SK-N-SH (cell line): ENCODE measurements around the gene NPFF. TPM values are rescaled to one million over a fixed set of nuclear protein-coding genes. Genes with fewer than 3 reads are reported as not detected.

ENCODE experiments used
- CTCF ChIA-PET: fragments of 300-600, 350-600 bp; formaldehyde crosslinking; extraction: SDS; loops from one replicate; lab custom pipeline; 2021; lab: Yijun Ruan, JAX
- POLR2A ChIA-PET: fragments of 350-600 bp; sonication (Branson Sonifier 250); formaldehyde crosslinking; extraction: SDS; loops from one replicate; lab custom pipeline; 2020; ENCODE audit warnings: antibody characterized with exemption, inconsistent platforms; lab: Yijun Ruan, JAX
- DNase-seq: peaks from one replicate; pipeline ENCODE4 v3.0.0; 2012
- H2AFZ ChIP-seq: fragments of 200-600 bp; sonication (generic); 2 replicates; pipeline ENCODE4 v1.8.1; 2016; ENCODE audit warnings: antibody characterized with exemption, mild to moderate bottlenecking, low read depth
- H3F3A ChIP-seq: fragments of 200-600 bp; sonication (generic); replicated peaks from 2 replicates; pipeline ENCODE3; 2016; ENCODE audit warnings: antibody characterized with exemption, mild to moderate bottlenecking; ENCODE audit not compliant: insufficient read depth
- H3K27ac ChIP-seq, 2 experiments: fragments of 200-500 bp in 1 of 2; fragments of 200-600 bp in 1 of 2; sonication (Bioruptor generic) in 1 of 2; sonication (generic), shearing (Covaris generic) in 1 of 2; 2 replicates each; pipeline versions ENCODE4 v1.5.1 to v1.6.1; 2014 to 2016; ENCODE audit warnings: low read depth in 2 of 2, inconsistent platforms in 1 of 2, low read length in 1 of 2, mild to moderate bottlenecking in 1 of 2, mixed read lengths in 1 of 2
- H3K27me3 ChIP-seq: fragments of 200-600 bp; sonication (generic), shearing (Covaris generic); 2 replicates; pipeline ENCODE4 v1.6.1; 2016; ENCODE audit warnings: mixed run types; ENCODE audit not compliant: insufficient read depth
- H3K36me3 ChIP-seq, 2 experiments: fragments of 200-500 bp in 1 of 2; fragments of 200-600 bp in 1 of 2; sonication (Bioruptor generic) in 1 of 2; sonication (generic) in 1 of 2; replicated peaks in 1 of 2; 2 replicates each; pipeline versions ENCODE3 to v1.5.1; 2014 to 2016; ENCODE audit warnings: low read length in 1 of 2, mild to moderate bottlenecking in 1 of 2; ENCODE audit not compliant: insufficient read depth in 2 of 2, control insufficient read depth in 1 of 2
- H3K4me1 ChIP-seq, 2 experiments: fragments of 200-500 bp in 1 of 2; fragments of 200-600 bp in 1 of 2; sonication (Bioruptor generic) in 1 of 2; sonication (generic), shearing (Covaris generic) in 1 of 2; 2 replicates each; pipeline versions ENCODE4 v1.5.1 to v1.6.1; 2014 to 2016; ENCODE audit warnings: low read depth in 1 of 2, low read length in 1 of 2, mixed run types in 1 of 2; ENCODE audit not compliant: insufficient read depth in 2 of 2, control insufficient read depth in 1 of 2
- H3K4me2 ChIP-seq: fragments of 200-600 bp; sonication (generic), shearing (Covaris generic); 2 replicates; pipeline ENCODE4 v1.6.1; 2017; ENCODE audit warnings: mixed run types
- H3K4me3 ChIP-seq, 2 experiments: fragments of 200-500 bp in 1 of 2; fragments of 200-600 bp in 1 of 2; sonication (Bioruptor generic) in 1 of 2; sonication (generic), shearing (Covaris generic) in 1 of 2; 2 replicates each; pipeline versions ENCODE4 v1.5.1 to v1.8.1; 2014 to 2016; ENCODE audit warnings: low read depth in 2 of 2, inconsistent platforms in 1 of 2, low read length in 1 of 2, mild to moderate bottlenecking in 1 of 2, mixed read lengths in 1 of 2, moderate library complexity in 1 of 2
- H3K79me2 ChIP-seq: fragments of 200-600 bp; sonication (generic); 2 replicates; pipeline ENCODE4 v1.8.1; 2017; ENCODE audit warnings: mild to moderate bottlenecking; ENCODE audit not compliant: insufficient read depth
- H3K9ac ChIP-seq: fragments of 200-600 bp; sonication (generic); 2 replicates; pipeline ENCODE4 v1.6.1; 2017; ENCODE audit warnings: mixed run types
- H3K9me2 ChIP-seq: fragments of 200-600 bp; sonication (generic); 2 replicates; pipeline ENCODE4 v1.6.1; 2017; ENCODE audit warnings: mixed run types
- H3K9me3 ChIP-seq: fragments of 200-600 bp; sonication (generic); 2 replicates; pipeline ENCODE4 v1.6.1; 2017; ENCODE audit warnings: mixed run types, mild to moderate bottlenecking, moderate library complexity
- H4K20me1 ChIP-seq: fragments of 200-600 bp; sonication (generic); 2 replicates; pipeline ENCODE4 v1.6.1; 2017; ENCODE audit warnings: mild to moderate bottlenecking, mixed run types; ENCODE audit not compliant: insufficient read depth
- CHD2 ChIP-seq: fragments of 150-350 bp; IDR thresholded peaks from 2 replicates; pipeline ENCODE4 v1.6.1; 2018; ENCODE audit warnings: low read length; ENCODE audit not compliant: partially characterized antibody
- EP300 ChIP-seq, 2 experiments: IDR thresholded peaks; 2 replicates each; pipeline versions ENCODE4 v1.4.0 to v1.6.1; 2012; ENCODE audit warnings: borderline replicate concordance in 1 of 2, low read depth in 1 of 2, low read length in 1 of 2
- EZH2phosphoT487 ChIP-seq: fragments of 200-600 bp; sonication (generic); IDR thresholded peaks from 2 replicates; pipeline ENCODE4 v1.6.1; 2017; ENCODE audit warnings: low read depth, mixed run types, mild to moderate bottlenecking, antibody characterized with exemption, moderate library complexity, borderline replicate concordance
- FOXJ3 ChIP-seq: sonication (generic); formaldehyde crosslinking; IDR thresholded peaks from 2 replicates; pipeline ENCODE4 v1.5.1; 2020; ENCODE audit warnings: mild to moderate bottlenecking, missing genetic modification reagents
- GATA2 ChIP-seq: sonication (generic); formaldehyde crosslinking; IDR thresholded peaks from 2 replicates; pipeline ENCODE4 v1.5.0; 2020; ENCODE audit warnings: mild to moderate bottlenecking, missing genetic modification reagents
- MXI1 ChIP-seq: IDR thresholded peaks from 2 replicates; pipeline ENCODE4 v1.6.1; 2012; ENCODE audit warnings: mild to moderate bottlenecking, low read depth, low read length, improper control_type of control experiment
- NFIC ChIP-seq: IDR thresholded peaks from 2 replicates; pipeline ENCODE4 v1.4.0; 2012; ENCODE audit warnings: borderline replicate concordance
- RAD21 ChIP-seq: IDR thresholded peaks from 2 replicates; pipeline ENCODE4 v1.6.1; 2012; ENCODE audit warnings: mild to moderate bottlenecking, low read length
- RCOR1 ChIP-seq: fragments of 150-350 bp; IDR thresholded peaks from 2 replicates; pipeline ENCODE4 v1.6.1; 2017; ENCODE audit warnings: antibody characterized with exemption, low read length
- RXRA ChIP-seq: IDR thresholded peaks from 2 replicates; pipeline ENCODE4 v1.4.0; 2012; ENCODE audit warnings: low read depth, mild to moderate bottlenecking, borderline replicate concordance
- SMC3 ChIP-seq: IDR thresholded peaks from 2 replicates; pipeline ENCODE4 v1.6.1; 2012; ENCODE audit warnings: low read depth, low read length, improper control_type of control experiment
- TAF1 ChIP-seq: IDR thresholded peaks from 2 replicates; pipeline ENCODE4 v1.6.1; 2012; ENCODE audit warnings: low read depth, mild to moderate bottlenecking, low read length, moderate library complexity, borderline replicate concordance
- TCF12 ChIP-seq: IDR thresholded peaks from 2 replicates; pipeline ENCODE4 v1.4.0; 2012
- YY1 ChIP-seq: IDR thresholded peaks from 2 replicates; pipeline ENCODE4 v1.4.0; 2012; ENCODE audit warnings: low read depth, mild to moderate bottlenecking
- WGBS: methylation state at CpG from one replicate; pipeline ENCODE4 v1.1.6; 2017; ENCODE audit warnings: low lambda C conversion rate; 5-methylcytosine and 5-hydroxymethylcytosine counted together
- polyA plus RNA-seq, 3 experiments: library from polyadenylated mRNA; depleted of rRNA; stranded (reverse); fragments of >200 nt; gene quantifications; 2 replicates each; pipeline ENCODE4 v1.2.3, GENCODE V29; 2012
- TF ChIP-seq, protein P1 (sequence below): IDR thresholded peaks from 2 replicates; pipeline ENCODE4; 2012
- TF ChIP-seq, protein P2 (sequence below): fragments of 150-350 bp; IDR thresholded peaks from 2 replicates; pipeline ENCODE4 v1.6.1; 2017; ENCODE audit warnings: antibody characterized with exemption, low read length, low read depth, borderline replicate concordance
- TF ChIP-seq, protein P3 (sequence below): IDR thresholded peaks from 2 replicates; pipeline ENCODE4 v1.4.0; 2012; ENCODE audit warnings: low read depth, borderline replicate concordance
- TF ChIP-seq, protein P4 (sequence below): fragments of 200-600 bp; sonication (generic); IDR thresholded peaks from 2 replicates; pipeline ENCODE4 v1.6.1; 2017; ENCODE audit warnings: antibody characterized with exemption, mild to moderate bottlenecking, moderate library complexity
- TF ChIP-seq, protein P5 (sequence below): IDR thresholded peaks from 2 replicates; pipeline ENCODE4 v1.6.1; 2012; ENCODE audit warnings: mild to moderate bottlenecking, low read depth, low read length, moderate library complexity

Gene NPFF
- polyA plus RNA-seq, 1 of the 3 experiments (the other 2 are of a cell fraction) = 0.13 TPM

DNA sequence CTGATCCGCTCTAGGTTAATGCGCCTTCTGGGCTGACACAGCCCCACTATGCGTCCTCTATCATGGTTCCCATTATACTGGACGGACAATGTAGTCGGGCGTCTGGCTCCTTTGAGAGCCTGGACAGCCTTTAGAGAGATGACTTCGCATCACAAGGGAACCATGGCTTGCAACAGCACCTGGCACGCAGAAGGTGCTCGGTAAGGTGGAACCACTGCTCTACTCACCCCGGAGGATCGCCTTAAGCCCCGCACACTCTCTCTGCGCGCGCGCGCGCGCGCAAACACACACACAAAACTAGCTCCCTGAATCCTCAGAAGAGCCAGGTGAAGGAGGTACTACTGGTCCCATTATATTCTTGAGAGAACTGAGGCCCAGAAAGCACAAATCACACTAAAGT lies 15.1 kb downstream of the NPFF start:
- no peak for DNase-seq
- WGBS = 84% methylated on average over 20 of the region's 20 CpGs
- Histone ChIP-seq H3K27ac (peak overlapping the region; percentile 63 to 90), H3K4me3 (peak overlapping the region; percentile 47 to 57; a peak in 3 of 4 replicates), H3K4me1 (peaks cover 20 to 28% of the 10 kb centered on the region in 2 experiments), H3F3A (peaks cover 33% of the 10 kb centered on the region), H2AFZ (no peak overlapping the region), H3K9me3 (no peaks in the 10 kb centered on the region), H3K79me2 (peaks cover 58% of the 10 kb centered on the region), H3K4me2 (peak overlapping the region; percentile 80), H3K36me3 (peaks cover 1 to 13% of the 10 kb centered on the region in 2 experiments), H3K9me2 (no peaks in the 10 kb centered on the region), H4K20me1 (no peaks in the 10 kb centered on the region), H3K9ac (peak overlapping the region; percentile 63; the same call in 1 of the 2 replicates), H3K27me3 (no peaks in the 10 kb centered on the region)
- TF ChIP-seq, protein P1, sequence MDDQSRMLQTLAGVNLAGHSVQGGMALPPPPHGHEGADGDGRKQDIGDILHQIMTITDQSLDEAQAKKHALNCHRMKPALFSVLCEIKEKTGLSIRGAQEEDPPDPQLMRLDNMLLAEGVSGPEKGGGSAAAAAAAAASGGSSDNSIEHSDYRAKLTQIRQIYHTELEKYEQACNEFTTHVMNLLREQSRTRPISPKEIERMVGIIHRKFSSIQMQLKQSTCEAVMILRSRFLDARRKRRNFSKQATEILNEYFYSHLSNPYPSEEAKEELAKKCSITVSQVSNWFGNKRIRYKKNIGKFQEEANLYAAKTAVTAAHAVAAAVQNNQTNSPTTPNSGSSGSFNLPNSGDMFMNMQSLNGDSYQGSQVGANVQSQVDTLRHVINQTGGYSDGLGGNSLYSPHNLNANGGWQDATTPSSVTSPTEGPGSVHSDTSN = no peak
- TF ChIP-seq TCF12 (no peak), MXI1 (no peak), YY1 (no peak), RXRA (no peak), EP300 (IDR thresholded peaks at IDR 0.05; ENCODE audit: borderline replicate concordance in 1 of 2, low read depth in 1 of 2, low read length in 1 of 2) (no peak), GATA2 (CRISPR knock-in tag) (no peak), CHD2 (no peak), SMC3 (no peak), TAF1 (no peak), EZH2phosphoT487 (no peak), RCOR1 (no peak), FOXJ3 (CRISPR knock-in tag) (no peak), NFIC (no peak), RAD21 (no peak)
- TF ChIP-seq, protein P2, sequence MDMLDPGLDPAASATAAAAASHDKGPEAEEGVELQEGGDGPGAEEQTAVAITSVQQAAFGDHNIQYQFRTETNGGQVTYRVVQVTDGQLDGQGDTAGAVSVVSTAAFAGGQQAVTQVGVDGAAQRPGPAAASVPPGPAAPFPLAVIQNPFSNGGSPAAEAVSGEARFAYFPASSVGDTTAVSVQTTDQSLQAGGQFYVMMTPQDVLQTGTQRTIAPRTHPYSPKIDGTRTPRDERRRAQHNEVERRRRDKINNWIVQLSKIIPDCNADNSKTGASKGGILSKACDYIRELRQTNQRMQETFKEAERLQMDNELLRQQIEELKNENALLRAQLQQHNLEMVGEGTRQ = no peak
- TF ChIP-seq, protein P3, sequence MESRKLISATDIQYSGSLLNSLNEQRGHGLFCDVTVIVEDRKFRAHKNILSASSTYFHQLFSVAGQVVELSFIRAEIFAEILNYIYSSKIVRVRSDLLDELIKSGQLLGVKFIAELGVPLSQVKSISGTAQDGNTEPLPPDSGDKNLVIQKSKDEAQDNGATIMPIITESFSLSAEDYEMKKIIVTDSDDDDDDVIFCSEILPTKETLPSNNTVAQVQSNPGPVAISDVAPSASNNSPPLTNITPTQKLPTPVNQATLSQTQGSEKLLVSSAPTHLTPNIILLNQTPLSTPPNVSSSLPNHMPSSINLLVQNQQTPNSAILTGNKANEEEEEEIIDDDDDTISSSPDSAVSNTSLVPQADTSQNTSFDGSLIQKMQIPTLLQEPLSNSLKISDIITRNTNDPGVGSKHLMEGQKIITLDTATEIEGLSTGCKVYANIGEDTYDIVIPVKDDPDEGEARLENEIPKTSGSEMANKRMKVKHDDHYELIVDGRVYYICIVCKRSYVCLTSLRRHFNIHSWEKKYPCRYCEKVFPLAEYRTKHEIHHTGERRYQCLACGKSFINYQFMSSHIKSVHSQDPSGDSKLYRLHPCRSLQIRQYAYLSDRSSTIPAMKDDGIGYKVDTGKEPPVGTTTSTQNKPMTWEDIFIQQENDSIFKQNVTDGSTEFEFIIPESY = no peak
- TF ChIP-seq, protein P4, sequence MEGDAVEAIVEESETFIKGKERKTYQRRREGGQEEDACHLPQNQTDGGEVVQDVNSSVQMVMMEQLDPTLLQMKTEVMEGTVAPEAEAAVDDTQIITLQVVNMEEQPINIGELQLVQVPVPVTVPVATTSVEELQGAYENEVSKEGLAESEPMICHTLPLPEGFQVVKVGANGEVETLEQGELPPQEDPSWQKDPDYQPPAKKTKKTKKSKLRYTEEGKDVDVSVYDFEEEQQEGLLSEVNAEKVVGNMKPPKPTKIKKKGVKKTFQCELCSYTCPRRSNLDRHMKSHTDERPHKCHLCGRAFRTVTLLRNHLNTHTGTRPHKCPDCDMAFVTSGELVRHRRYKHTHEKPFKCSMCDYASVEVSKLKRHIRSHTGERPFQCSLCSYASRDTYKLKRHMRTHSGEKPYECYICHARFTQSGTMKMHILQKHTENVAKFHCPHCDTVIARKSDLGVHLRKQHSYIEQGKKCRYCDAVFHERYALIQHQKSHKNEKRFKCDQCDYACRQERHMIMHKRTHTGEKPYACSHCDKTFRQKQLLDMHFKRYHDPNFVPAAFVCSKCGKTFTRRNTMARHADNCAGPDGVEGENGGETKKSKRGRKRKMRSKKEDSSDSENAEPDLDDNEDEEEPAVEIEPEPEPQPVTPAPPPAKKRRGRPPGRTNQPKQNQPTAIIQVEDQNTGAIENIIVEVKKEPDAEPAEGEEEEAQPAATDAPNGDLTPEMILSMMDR = no peak
- TF ChIP-seq, protein P5, sequence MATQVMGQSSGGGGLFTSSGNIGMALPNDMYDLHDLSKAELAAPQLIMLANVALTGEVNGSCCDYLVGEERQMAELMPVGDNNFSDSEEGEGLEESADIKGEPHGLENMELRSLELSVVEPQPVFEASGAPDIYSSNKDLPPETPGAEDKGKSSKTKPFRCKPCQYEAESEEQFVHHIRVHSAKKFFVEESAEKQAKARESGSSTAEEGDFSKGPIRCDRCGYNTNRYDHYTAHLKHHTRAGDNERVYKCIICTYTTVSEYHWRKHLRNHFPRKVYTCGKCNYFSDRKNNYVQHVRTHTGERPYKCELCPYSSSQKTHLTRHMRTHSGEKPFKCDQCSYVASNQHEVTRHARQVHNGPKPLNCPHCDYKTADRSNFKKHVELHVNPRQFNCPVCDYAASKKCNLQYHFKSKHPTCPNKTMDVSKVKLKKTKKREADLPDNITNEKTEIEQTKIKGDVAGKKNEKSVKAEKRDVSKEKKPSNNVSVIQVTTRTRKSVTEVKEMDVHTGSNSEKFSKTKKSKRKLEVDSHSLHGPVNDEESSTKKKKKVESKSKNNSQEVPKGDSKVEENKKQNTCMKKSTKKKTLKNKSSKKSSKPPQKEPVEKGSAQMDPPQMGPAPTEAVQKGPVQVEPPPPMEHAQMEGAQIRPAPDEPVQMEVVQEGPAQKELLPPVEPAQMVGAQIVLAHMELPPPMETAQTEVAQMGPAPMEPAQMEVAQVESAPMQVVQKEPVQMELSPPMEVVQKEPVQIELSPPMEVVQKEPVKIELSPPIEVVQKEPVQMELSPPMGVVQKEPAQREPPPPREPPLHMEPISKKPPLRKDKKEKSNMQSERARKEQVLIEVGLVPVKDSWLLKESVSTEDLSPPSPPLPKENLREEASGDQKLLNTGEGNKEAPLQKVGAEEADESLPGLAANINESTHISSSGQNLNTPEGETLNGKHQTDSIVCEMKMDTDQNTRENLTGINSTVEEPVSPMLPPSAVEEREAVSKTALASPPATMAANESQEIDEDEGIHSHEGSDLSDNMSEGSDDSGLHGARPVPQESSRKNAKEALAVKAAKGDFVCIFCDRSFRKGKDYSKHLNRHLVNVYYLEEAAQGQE = no peak
- CTCF ChIA-PET = interaction anchor here (0.9 to 2.4 kb wide), 8 partner anchors 10 to 192 kb away, joined by 3 to 14 read pairs (median 4); partner anchors contain the start of genes AAAS and MYG1
- POLR2A ChIA-PET = interaction anchor here (0.5 to 4.5 kb wide), 5 partner anchors 9 to 113 kb away, joined by 3 to 28 read pairs (median 4); partner anchors contain the start of gene TARBP2
